Epithelial cell of prostate (primary cell): ENCODE measurements around the gene LCE3C.
"Not testable (repeated sequence)": the region's sequence is repeated elsewhere in the genome, so short reads cannot be mapped to it uniquely, and the experiment has no call there.

Source experiments
- DNase-seq: peaks from one replicate; pipeline ENCODE4 v3.0.0-alpha.2; 2011; ENCODE audit warnings: low read depth, low spot score
- H3K27ac ChIP-seq: fragments of 450-650 bp; 2 replicates; pipeline ENCODE4 v1.5.1; 2017; ENCODE audit warnings: mild to moderate bottlenecking

The LCE3C gene, protein sequence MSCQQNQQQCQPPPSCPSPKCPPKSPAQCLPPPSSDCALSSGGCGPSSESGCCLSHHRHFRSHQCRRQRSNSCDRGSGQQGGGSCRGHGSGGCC

DNA sequence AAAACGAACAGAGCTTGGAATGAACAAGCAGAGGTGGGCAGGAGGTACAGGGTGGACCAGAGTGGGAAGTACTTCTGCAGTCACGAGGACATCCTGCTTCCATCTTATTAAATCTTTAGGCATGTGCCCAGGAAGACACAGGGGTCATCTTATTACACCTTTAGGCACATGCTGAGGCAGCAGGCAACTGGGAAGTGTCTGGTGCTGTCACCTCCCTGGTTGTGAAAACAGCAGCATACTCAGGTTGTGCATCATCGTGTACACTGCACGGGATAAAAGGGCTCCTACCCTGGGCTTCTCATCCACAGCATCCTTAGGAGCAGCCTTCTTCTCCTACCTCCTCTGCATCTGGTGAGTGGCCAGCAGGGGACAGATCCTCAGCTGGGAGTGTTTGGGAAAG lies at the start of gene LCE3C:
Gene LCE3C, plus strand, starts transcription at position 301 of the 400 bp plus-strand sequence. CDS start 498 bp downstream, outside the sequence.
- no peak for DNase-seq

GRCh38 chr1:152565115-152565514 lies 34.9 kb upstream of the LCE3C start:
- DNase-seq: no peak
- H3K27ac ChIP-seq: no peak overlapping the region

More for the DNA sequence above, at the start of gene LCE3C:
- H3K27ac ChIP-seq: no peak within 1 kb of the TSS

DNA sequence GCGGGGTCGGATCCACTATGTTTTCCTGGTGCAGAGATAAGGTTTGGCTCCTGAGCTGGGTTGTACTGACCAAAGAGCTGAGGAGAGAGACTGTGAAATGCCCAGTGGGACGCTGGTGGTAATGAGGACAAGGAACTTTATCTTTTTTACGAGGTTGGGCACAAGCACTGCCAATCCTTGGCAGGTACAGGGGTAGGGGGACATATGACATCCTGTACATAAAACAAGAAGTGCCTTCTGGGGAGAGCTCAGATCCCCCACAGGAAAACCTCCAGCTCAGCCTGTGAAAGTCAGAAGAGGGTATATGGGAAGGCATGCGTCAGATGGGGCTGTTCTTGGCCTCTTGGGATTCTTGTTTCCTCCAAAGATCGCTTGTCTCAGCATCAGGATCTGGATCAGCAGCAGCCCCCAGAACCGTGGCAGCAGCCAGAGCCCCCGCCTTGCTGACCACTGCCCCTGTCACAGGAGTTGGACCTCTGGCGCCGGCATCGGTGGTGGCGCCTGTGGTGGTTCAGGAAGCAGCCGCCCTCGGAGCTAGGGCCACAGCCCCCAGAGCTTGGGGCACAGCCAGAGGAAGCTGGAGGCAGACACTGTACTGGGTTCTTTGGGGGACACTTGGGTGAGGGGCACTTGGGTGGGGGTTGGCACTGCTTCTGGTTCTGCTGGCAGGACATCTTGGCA lies 34.4 kb upstream of the LCE3C start:
- no peak for DNase-seq
- H3K27ac ChIP-seq: no peak overlapping the region

- H3K27ac ChIP-seq: peak within 1 kb of the TSS; percentile 68
- DNase-seq: peak; percentile 92
Observed at GRCh38 chr1:152566681-152567080, 33.4 kb upstream of the LCE3C start, which contains the start of gene LCE3E. Gene LCE3E, minus strand, starts transcription at chr1:152566780. Its CDS starts 572 bp downstream, at chr1:152566208.

GRCh38 chr1:152577168-152577567 lies 22.9 kb upstream of the LCE3C start:
- DNase-seq: no peak
- H3K27ac ChIP-seq: no peak overlapping the region

DNA sequence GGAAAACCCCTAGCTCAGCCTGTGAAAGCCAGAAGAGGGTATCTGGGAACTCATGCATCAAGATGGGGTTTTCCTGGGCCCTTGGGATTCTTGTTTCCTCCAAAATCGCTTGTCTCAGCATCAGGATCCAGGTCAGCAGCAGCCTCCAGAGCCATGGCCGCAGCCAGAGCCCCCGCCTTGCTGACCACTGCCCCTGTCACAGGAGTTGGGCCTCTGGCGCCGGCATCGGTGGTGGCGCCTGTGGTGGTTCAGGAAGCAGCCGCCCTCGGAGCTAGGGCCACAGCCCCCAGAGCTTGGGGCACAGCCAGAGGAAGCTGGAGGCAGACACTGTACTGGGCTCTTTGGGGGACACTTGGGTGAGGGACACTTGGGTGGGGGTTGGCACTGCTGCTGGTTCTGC lies 20.5 kb upstream of the LCE3C start:
- not testable (repeated sequence) for DNase-seq, H3K27ac ChIP-seq

GRCh38 chr1:152580433-152580832 lies 19.6 kb upstream of the LCE3C start, which contains the start of gene LCE3D:
Gene LCE3D, minus strand, starts transcription at chr1:152580516. Its CDS starts 580 bp downstream, at chr1:152579936.
- H3K27ac ChIP-seq: peak within 1 kb of the TSS; percentile 30
- no peak for DNase-seq

DNA sequence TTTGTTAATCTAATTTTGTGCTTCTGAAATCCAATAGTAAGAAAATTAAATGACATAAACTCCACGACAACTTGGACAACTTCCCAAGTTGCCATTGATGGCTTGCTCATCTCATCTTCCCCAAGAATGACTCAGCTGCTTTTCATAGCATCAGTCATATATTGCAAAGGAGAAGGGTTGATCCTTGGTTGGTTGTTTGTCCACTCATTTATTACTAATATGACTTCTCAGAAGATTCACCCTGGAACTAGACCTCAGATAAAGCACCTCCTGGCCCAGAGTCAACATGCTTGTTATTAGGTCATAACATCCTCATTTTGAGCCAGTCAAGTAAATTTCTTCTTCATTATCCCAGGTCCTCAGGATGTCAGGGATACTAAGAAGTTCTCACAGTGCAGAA lies 17.4 kb upstream of the LCE3C start:
- H3K27ac ChIP-seq: peak overlapping the region; percentile 9
- DNase-seq: peak; percentile 66

DNA sequence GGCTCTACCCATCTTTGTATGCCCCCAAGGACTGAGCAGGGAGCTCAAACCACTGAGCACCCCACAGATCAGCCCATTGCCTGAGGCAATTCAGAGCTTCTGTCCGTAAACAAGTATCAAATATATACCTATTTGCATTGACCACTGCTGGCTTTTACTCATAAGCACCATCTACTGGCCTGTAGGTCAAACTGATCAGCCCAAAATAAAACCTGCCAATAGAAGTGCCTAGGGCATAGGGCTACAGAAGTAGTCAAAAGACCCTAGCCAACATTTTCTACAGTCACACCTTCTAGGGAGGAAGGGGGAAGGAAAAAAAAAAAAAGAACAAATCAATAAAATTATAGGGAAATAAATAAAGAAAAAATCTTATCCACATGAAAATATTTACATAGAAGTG lies 14.4 kb upstream of the LCE3C start:
- H3K27ac ChIP-seq: no peak overlapping the region
- no peak for DNase-seq

DNA sequence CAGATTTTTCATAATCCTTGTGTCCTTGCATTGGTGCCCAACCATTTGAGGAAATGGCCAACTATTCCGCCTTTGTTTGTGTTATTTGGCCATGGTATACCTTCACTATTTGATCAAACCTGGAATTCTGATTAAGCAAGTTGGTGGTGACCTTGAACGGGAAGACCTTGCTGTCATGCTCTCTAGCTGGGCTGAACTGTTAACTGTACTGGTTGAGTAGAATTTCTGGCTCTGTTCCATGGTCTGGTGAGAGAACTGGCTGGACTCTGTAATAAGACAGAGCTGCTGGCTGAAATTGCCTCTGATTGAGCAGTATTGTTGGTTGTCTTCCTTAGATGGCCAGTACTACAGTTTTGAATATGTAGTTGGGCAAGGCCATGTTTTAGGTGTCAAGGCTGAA lies 3.0 kb upstream of the LCE3C start:
- no peak for DNase-seq
- no peak overlapping the region for H3K27ac ChIP-seq

DNA sequence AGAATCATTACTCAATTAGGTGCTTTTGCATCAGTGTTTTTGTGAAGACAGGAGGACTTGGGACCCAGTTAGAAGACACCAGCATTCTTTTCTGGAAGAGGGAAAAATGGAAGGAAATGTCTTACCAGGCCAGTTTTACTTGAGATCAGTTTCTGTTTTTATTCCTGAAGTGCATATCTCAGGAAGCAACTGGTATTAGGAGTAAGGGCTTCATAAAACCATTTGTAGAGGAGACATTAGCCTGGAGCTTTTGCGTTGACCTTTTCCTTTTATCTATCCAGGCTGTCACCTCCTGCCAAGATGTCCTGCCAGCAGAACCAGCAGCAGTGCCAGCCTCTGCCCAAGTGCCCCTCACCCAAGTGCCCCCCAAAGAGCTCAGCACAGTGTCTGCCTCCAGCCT lies 13.5 kb downstream of the LCE3C start, which contains the start of gene LCE3B:
Gene LCE3B, plus strand, starts transcription at position 301 of the 400 bp plus-strand sequence. Its CDS starts 0 bp downstream, at position 301.
- no peak for DNase-seq
- no peak within 1 kb of the TSS for H3K27ac ChIP-seq

DNA sequence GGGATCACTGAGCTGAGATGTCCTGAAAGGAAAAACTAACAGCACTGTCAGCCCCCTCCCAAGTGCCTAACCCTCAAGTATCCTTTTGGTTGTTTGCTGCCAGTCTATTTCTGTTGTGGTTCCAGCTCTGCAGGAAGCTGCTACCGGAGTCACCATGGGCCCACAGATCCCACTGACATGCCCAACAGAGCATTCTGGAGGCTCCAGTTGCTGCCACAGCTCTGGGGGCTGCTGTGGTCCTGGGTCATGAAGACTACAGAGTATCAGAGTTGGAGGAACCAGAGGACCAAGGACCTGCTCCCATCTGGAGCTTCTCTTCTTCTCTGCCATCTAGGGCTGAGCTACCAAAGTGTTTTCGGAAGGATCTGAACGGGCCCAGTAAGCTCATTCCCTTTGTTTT lies 22.0 kb downstream of the LCE3C start:
- DNase-seq: no peak
- H3K27ac ChIP-seq: no peak overlapping the region

- DNase-seq: no peak
- H3K27ac ChIP-seq: no peak within 1 kb of the TSS
Observed at GRCh38 chr1:152622803-152623202, 22.8 kb downstream of the LCE3C start, which contains the start of gene LCE3A. Gene LCE3A, minus strand, starts transcription at chr1:152623103. Its CDS starts 0 bp downstream, at chr1:152623103.

DNA sequence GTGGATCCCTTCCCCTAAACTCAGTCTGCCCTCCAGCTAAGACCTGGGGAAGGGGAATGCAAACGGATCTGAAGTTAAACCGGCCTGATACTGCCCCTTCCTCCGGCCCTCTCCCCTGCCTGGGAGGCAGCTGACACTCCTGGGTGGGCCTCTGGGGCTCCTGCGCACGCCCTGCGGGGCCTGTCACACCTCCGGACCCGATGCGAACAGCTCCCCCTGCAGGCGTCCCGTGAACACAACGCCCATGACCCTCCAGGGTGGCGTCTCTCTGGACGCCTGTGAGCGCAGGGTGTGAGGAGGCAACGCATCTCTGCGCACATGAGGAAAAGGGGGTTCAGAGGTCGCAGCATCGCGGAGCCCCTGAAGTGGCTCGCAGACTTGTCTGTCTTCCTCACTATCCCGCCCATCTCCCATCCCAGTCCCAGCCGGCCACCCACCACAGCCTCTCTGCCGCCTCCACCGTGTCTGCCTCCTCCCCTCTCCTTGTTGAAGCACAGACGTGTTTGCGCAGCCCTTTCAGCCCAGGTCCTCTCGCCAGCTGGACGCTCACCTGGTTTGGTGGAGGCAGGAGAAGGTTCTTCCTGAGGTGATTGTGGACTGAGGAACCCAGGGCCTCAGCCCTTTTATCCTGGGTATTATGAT lies 23.3 kb downstream of the LCE3C start:
- DNase-seq: no peak
- H3K27ac ChIP-seq: no peak overlapping the region

DNA sequence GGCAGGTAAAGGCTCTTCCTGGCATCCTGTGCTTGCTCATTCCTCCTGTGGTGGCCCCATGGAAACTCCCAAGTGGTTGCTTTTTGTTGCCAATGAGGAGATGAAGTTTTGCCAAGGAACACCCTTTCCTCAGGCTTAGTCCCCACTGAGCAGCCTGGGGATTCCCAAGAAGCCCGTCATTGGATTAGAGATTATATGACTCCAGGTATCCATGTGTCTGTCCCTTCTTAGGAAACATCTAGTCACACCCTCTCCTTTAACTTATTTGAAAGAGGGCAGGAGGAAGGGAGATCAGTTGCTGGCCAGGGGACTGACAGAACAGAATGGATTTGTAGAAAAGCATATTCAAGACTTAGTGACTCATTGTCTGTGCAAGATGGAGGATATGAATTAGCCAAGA lies 26.7 kb downstream of the LCE3C start:
- H3K27ac ChIP-seq: no peak overlapping the region
- DNase-seq: no peak

DNA sequence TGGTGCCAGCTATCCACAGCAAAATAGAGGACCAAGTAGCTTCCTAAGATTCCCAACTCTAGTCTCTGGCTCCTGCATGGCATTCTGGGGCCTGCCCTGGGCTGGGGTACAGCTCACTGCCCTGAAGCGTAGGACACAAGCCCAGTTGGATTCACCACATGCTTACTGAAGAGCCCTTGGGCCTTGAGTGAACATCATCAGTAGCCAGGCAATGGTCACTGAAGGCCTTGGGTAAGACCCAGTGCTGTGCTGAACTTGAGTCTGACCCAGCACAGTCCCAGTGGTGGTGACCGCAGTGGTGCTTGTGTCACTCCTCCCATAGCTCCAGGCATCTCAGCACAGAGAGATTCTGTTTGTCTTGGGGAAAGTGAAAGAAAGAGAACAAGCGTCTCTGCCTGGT lies 30.6 kb downstream of the LCE3C start:
- no peak for DNase-seq
- no peak overlapping the region for H3K27ac ChIP-seq

DNA sequence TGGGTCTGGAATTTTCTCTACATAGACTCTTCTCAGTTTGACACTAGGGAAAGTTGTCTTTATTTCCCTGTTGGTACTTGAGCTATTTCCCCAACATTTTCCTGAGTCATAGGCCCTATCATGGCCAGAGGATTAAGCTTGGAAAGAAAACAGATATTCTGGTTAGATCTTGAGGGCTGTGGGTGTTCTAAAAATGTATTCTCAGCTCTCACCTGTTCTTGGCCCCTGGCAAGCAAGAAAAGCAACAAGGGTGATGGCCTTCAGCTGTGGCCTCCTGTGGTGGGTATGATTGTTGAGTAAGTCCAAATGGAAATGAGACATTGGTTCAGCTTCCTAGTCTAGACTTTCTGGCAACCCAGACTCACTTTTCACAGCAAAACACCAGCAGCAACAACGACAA lies 40.3 kb downstream of the LCE3C start:
- H3K27ac ChIP-seq: no peak overlapping the region
- no peak for DNase-seq

DNA sequence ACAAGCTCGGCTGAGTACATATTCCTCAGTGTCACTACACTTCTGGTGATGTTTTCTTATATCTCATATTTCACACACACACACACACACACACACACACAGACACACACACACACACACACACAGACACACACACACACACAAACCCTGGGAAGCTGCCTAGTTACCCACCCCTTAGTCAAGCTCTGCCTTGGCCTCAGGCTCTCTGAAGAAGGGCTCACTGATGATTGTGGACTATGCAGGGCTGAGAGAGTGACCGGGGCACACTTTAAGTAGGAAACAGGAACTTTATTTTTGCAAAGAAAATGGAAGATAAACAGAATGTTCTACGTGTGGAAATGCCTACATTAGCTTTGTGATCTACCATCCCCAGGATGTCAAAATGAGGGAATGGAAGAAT lies 43.9 kb downstream of the LCE3C start:
- DNase-seq: no peak

DNA sequence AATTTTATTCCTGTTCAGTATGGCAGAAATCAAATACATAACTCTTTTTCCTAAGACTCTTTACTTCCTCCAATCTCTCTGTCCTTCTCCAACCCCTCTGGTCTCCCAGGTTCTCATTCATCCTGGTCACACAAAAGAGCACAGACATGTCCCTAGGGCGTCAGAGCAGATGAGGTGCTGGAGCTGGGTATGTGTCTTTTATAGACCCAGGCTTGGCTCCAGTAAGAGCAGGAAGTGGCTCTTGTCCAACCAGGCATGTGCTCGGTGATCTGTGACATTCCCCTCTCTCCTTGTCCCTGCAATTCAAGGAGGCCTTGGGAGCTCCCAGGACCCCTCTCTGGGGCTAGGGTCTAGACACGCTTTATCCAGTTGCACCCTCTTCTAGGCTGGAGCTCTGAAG lies 45.1 kb downstream of the LCE3C start:
- no peak for DNase-seq
- no peak overlapping the region for H3K27ac ChIP-seq

More for the DNA sequence above, 43.9 kb downstream of the LCE3C start:
- no peak overlapping the region for H3K27ac ChIP-seq

GRCh38 chr1:152646656-152647055 lies 46.6 kb downstream of the LCE3C start:
- DNase-seq: no peak
- no peak overlapping the region for H3K27ac ChIP-seq
